ENCODE results near the gene GPHN. TPM values are rescaled to one million over a fixed set of nuclear protein-coding genes. Genes with fewer than 3 reads are reported as not detected.
A peak's percentile ranks its signal among the peaks of the same experiment; 100 is the strongest.

Gene GPHN
- total and polyA plus RNA-seq, 2 donors (not counting 3 experiments of a cell fraction or from before 2014, with no cell fraction given), result 5.1 to 23.2 TPM

GRCh38 chr14:67166450-67166853 lies 658.5 kb downstream of the GPHN start:
- BruUV-seq (replicated peaks), result no TSS peak
- intact Hi-C loops (cut with micrococcal nuclease), result loop anchor here (1.0 to 2.0 kb wide), 4 partner anchors 74 to 193 kb away; partner anchors contain the start of genes ATP6V1D and PALS1
- Histone ChIP-seq H3K36me3 (ENCODE audit: control insufficient read depth in 2 of 2, extremely low read depth in 1 of 2, insufficient read depth in 2 of 2, low read length in 2 of 2) (no peaks in the 10 kb centered on the region), H2AFZ (ENCODE audit: low read depth, low read length) (no peak overlapping the region), H3K4me2 (ENCODE audit: insufficient read depth, low read length) (no peak overlapping the region), H3K9me1 (replicated peaks; ENCODE audit: control insufficient read depth, extremely low read depth, insufficient read depth, low read length) (no peaks in the 10 kb centered on the region), H3K9ac (replicated peaks; ENCODE audit: extremely low read depth, insufficient read depth, low read length) (no peak overlapping the region), H3K27me3 (ENCODE audit: control insufficient read depth in 2 of 2, insufficient read depth in 2 of 2, low read length in 2 of 2) (no peaks in the 10 kb centered on the region), H3K4me1 (ENCODE audit: control insufficient read depth, extremely low read depth, insufficient read depth, low read length) (no peaks in the 10 kb centered on the region), H3K79me2 (ENCODE audit: control insufficient read depth, insufficient read depth, low read length) (no peaks in the 10 kb centered on the region), H3K9me3 (replicated peaks; ENCODE audit: control insufficient read depth, insufficient read depth, low read length) (no peaks in the 10 kb centered on the region), H3K27ac (ENCODE audit: insufficient read depth, low read depth, low read length) (no peak overlapping the region), H4K20me1 (replicated peaks; ENCODE audit: control insufficient read depth, extremely low read depth, insufficient read depth, low read length) (no peaks in the 10 kb centered on the region), H3K4me3 (replicated peaks in 1 of 3; ENCODE audit: insufficient read depth in 1 of 3, low read depth in 1 of 3, low read length in 3 of 3) (no peak overlapping the region)
- ChIA-PET CTCF (interaction anchor here (0.6 to 8.8 kb wide), 18 partner anchors 15 to 542 kb away, joined by 3 to 186 read pairs (median 4); partner anchors contain the start of genes ATP6V1D and EIF2S1), POLR2A (no interaction called here)
- DNase-seq (ENCODE audit: low read depth, low spot score) (peak; percentile 60), FAIRE-seq (peak; percentile 80)
- dilution Hi-C loops (cut with MboI; ENCODE audit: extremely low pct_ligation_motif_present, low sequenced_read_pairs), result no loop called here
- peak; percentile 53 to 60 for TF ChIP-seq CTCF (IDR thresholded peaks at IDR 0.05; ENCODE audit: extremely low read depth in 1 of 2, insufficient read depth in 1 of 2, low read depth in 1 of 2, low read length in 2 of 2)
- no peak for TF ChIP-seq POLR2A (IDR thresholded peaks at IDR 0.05; ENCODE audit: low read depth, low read length)

- Histone ChIP-seq H3K9me3 (replicated peaks; ENCODE audit: control insufficient read depth, insufficient read depth, low read length) (no peaks in the 10 kb centered on the region), H3K27ac (ENCODE audit: insufficient read depth, low read depth, low read length) (no peak overlapping the region), H3K36me3 (ENCODE audit: control insufficient read depth in 2 of 2, extremely low read depth in 1 of 2, insufficient read depth in 2 of 2, low read length in 2 of 2) (no peaks in the 10 kb centered on the region), H4K20me1 (replicated peaks; ENCODE audit: control insufficient read depth, extremely low read depth, insufficient read depth, low read length) (no peaks in the 10 kb centered on the region), H2AFZ (ENCODE audit: low read depth, low read length) (no peak overlapping the region), H3K4me2 (ENCODE audit: insufficient read depth, low read length) (no peak overlapping the region), H3K9ac (replicated peaks; ENCODE audit: extremely low read depth, insufficient read depth, low read length) (no peak overlapping the region), H3K4me1 (ENCODE audit: control insufficient read depth, extremely low read depth, insufficient read depth, low read length) (no peaks in the 10 kb centered on the region), H3K27me3 (ENCODE audit: control insufficient read depth in 2 of 2, insufficient read depth in 2 of 2, low read length in 2 of 2) (no peaks in the 10 kb centered on the region), H3K9me1 (replicated peaks; ENCODE audit: control insufficient read depth, extremely low read depth, insufficient read depth, low read length) (no peaks in the 10 kb centered on the region), H3K4me3 (replicated peaks in 1 of 3; ENCODE audit: insufficient read depth in 1 of 3, low read depth in 1 of 3, low read length in 3 of 3) (no peak overlapping the region), H3K79me2 (ENCODE audit: control insufficient read depth, insufficient read depth, low read length) (no peaks in the 10 kb centered on the region)
- TF ChIP-seq CTCF (IDR thresholded peaks at IDR 0.05; ENCODE audit: extremely low read depth in 1 of 2, insufficient read depth in 1 of 2, low read depth in 1 of 2, low read length in 2 of 2), result no peak
- TF ChIP-seq MYC (IDR thresholded peaks at IDR 0.05; ENCODE audit: low read depth, low read length), result no peak
- no peak for TF ChIP-seq MAX (IDR thresholded peaks at IDR 0.05; ENCODE audit: insufficient read depth, insufficient read length)
- no peak for TF ChIP-seq EZH2 (IDR thresholded peaks at IDR 0.05; ENCODE audit: borderline replicate concordance, low read depth, low read length, severe bottlenecking)
- no peak for TF ChIP-seq POLR2AphosphoS5 (IDR thresholded peaks at IDR 0.05; ENCODE audit: insufficient read depth, low read depth, low read length)
- no peak for TF ChIP-seq POLR2A (IDR thresholded peaks at IDR 0.05; ENCODE audit: low read depth, low read length)
- TF ChIP-seq FOS (IDR thresholded peaks at IDR 0.05; ENCODE audit: borderline replicate concordance, insufficient read depth, low read length), result no peak
- no peak for TF ChIP-seq JUN (IDR thresholded peaks at IDR 0.05; ENCODE audit: borderline replicate concordance, insufficient read depth, insufficient read length, low read depth)
- TF ChIP-seq GATA2 (IDR thresholded peaks at IDR 0.05; ENCODE audit: insufficient read depth, insufficient read length, low read depth, low read length), result no peak
- BruUV-seq (replicated peaks), result no TSS peak
- FAIRE-seq (no peak), DNase-seq (ENCODE audit: low read depth, low spot score) (no peak)
- dilution Hi-C loops (cut with MboI; ENCODE audit: extremely low pct_ligation_motif_present, low sequenced_read_pairs) (no loop called here), intact Hi-C loops (cut with micrococcal nuclease) (loop anchor here (2.0 kb wide), 1 partner anchor 73 kb away; the partner anchor contains the start of gene PALS1)
- CTCF ChIA-PET, result interaction anchor here (1.5 to 8.8 kb wide), 5 partner anchors 102 to 808 kb away, joined by 5 to 186 read pairs (median 16); no protein-coding TSS in a partner anchor
- POLR2A ChIA-PET, result no interaction called here
These were observed 659.6 kb downstream of the GPHN start for GRCh38 chr14:67167420-67168109.
